Activated naive CD8-positive, alpha-beta T cell treated with anti-CD3 and anti-CD28 coated beads, Interleukin-2, amount 10 ng/mL, durations not matched to agents 7 days and 5 days (primary cell): ENCODE measurements around the gene STAM. TPM values are rescaled to one million over a fixed set of nuclear protein-coding genes. Genes with fewer than 3 reads are reported as not detected.

Source experiments
- ATAC-seq: fragments of 150-1000 bp; cut with Tn5 transposase; one replicate; pipeline ENCODE4 v1.10.0; 2021; ENCODE audit warnings: low read depth, moderate library complexity
- POLR2A ChIA-PET: fragments of 350-600 bp; sonication (Branson Sonifier 250); formaldehyde crosslinking; loops from one replicate; lab custom pipeline; 2021; ENCODE audit warnings: antibody characterized with exemption; lab: Charles Lee
- DNase-seq: peaks from one replicate; pipeline ENCODE4 v3.0.0; 2021
- H3K27ac Mint-ChIP-seq: one replicate; pipeline ENCODE4 v1.8.0; 2022; ENCODE audit warnings: mild to moderate bottlenecking, mixed read lengths
- H3K27me3 Mint-ChIP-seq: one replicate; pipeline ENCODE4 v1.8.0; 2022; ENCODE audit warnings: mild to moderate bottlenecking, moderate library complexity, mixed read lengths
- H3K36me3 Mint-ChIP-seq: one replicate; pipeline ENCODE4 v1.8.0; 2021; ENCODE audit warnings: mild to moderate bottlenecking, mixed read lengths
- H3K4me1 Mint-ChIP-seq: one replicate; pipeline ENCODE4 v1.8.0; 2021; ENCODE audit warnings: mixed read lengths
- H3K4me3 Mint-ChIP-seq: one replicate; pipeline ENCODE4 v1.8.0; 2022; ENCODE audit warnings: mild to moderate bottlenecking, moderate library complexity, mixed read lengths
- H3K9me3 Mint-ChIP-seq: one replicate; pipeline ENCODE4 v1.8.0; 2021; ENCODE audit warnings: mixed read lengths
- total RNA-seq, 2 experiments: library from RNA; stranded (reverse); gene quantifications; one replicate each; pipeline ENCODE4 v1.2.3, GENCODE V29; 2021

The STAM gene
- total RNA-seq, 2 experiments from 2014 or later, result 20.0 to 23.1 TPM

DNA sequence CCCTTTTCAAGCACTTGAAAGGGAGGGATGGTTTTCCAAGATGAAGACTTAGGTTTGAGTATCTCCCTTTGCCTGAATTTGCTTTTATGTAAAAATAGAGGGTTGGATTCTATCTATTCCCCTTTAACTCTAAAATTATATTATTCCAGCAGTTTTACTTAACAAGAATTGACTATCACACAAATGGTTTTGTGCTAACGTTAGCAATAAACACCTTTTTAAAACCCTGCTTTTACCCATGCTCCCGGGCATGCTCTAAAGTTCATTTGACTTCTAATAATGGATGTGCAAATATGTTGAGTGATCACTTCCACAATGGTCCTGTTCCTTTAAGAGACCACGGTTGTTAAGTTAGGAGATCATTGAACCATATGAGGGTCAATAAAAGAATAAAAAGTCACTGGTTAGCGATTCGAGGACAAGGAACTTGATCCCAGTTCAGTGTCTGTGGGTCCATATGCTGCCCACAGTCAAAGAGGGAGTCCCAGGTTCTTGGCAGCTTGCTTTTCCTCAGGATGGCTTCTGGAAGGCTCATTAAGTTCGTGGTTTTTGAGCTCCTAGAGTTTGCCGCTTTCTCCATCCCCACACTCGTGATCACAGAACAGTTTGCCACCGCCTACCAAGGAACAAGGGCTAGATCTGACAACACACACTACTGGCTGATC, 108.0 kb downstream of the STAM start, which contains the start of gene TMEM236:
Gene TMEM236, plus strand, starts transcription at position 421 of the 665 bp plus-strand sequence. Its CDS starts 95 bp downstream, at position 516.
- no peak for ATAC-seq
- POLR2A ChIA-PET, result no interaction called here
- no peaks in the 10 kb centered on the region for H3K9me3 Mint-ChIP-seq
- H3K27me3 Mint-ChIP-seq, result peaks cover 2% of the 10 kb centered on the region
- no peak within 1 kb of the TSS for H3K27ac Mint-ChIP-seq
- H3K4me1 Mint-ChIP-seq, result peaks cover 7% of the 10 kb centered on the region
- no peaks in the 10 kb centered on the region for H3K36me3 Mint-ChIP-seq
- no peak for DNase-seq
- no peak within 1 kb of the TSS for H3K4me3 Mint-ChIP-seq

DNA sequence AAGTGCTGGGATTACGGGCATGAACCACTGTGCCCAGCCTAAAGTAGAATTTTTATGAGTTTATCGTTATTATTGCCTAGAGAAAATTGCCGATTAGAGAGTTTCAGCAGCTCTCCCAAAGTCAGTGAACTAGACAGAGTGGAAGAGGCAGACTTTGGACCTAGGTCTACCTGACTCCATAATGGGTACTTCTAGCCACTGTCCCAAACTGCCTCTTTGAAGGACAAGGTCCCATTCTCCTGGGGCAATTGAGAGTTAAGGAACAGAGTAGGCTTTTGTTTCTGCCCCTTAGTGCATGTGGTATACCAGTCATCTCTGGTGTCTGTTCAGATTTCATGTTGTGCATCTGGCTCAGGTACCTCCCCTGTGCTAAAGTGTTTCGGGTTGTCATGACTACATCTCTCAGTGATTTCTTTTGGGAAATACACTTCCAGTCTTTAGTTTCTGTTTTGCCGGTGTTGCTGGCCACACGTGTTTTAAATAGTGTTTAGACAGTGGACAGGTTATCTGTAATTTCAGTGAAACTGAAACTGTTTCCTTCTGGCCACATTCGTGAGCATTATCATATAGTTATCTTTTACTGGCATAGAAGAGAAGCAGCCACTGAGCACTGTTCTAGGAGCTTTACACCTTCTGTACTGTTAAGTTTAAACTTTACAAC, 112.7 kb downstream of the STAM start:
- peaks cover 2% of the 10 kb centered on the region for H3K27me3 Mint-ChIP-seq
- peak overlapping the region; percentile 49 for H3K4me3 Mint-ChIP-seq
- DNase-seq (no peak), ATAC-seq (peak; percentile 50)
- no peaks in the 10 kb centered on the region for H3K36me3 Mint-ChIP-seq
- POLR2A ChIA-PET, result interaction anchor here (0.7 kb wide), 1 partner anchor 113 kb away, joined by 3 read pairs; the partner anchor contains the start of gene STAM
- peak overlapping the region; percentile 15 for H3K27ac Mint-ChIP-seq
- peaks cover 11% of the 10 kb centered on the region for H3K4me1 Mint-ChIP-seq
- no peaks in the 10 kb centered on the region for H3K9me3 Mint-ChIP-seq

DNA sequence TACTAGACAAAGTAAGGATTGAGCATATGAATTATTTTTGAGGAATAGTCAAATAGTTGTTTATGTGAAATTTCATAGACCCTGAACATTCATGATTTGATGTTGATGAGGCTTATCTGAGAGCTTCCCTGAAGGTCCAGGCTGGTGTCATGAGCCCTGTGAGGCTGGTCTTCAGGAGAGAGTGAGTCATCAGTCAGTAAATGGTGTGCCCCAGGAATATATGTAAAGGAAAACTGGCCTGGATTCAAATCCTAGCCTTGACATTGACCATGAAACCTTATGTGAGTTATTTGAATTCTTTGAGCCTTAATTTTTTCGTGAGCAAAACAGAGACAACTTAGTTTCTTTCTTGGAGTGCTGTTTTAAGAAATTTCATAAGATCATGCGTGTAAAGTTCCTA, 114.2 kb downstream of the STAM start:
- DNase-seq, result no peak
- no peak overlapping the region for H3K4me3 Mint-ChIP-seq
- H3K27me3 Mint-ChIP-seq, result peaks cover 1% of the 10 kb centered on the region
- POLR2A ChIA-PET, result no interaction called here
- H3K36me3 Mint-ChIP-seq, result no peaks in the 10 kb centered on the region
- H3K4me1 Mint-ChIP-seq, result peaks cover 11% of the 10 kb centered on the region
- H3K9me3 Mint-ChIP-seq, result no peaks in the 10 kb centered on the region
- ATAC-seq, result no peak
- no peak overlapping the region for H3K27ac Mint-ChIP-seq

DNA sequence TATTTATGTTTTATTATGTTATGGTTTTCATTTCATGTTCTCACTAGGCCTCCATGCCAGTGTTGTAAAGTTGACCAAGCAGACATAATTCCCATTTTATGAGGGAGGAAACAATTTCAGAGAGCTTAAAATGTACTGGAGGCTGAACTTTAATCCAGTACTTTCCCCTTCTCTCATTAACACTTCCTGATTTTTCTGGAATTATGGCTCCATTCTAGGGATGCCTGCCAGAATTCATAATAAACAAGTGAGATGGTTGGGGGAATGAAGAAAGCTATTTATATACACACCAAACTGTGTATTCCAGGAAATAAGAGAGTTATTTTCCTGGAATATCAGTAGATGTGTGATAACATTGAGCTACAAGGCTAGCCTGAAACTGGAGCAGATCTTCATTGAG, 114.9 kb downstream of the STAM start:
- DNase-seq (no peak), ATAC-seq (no peak)
- POLR2A ChIA-PET, result no interaction called here
- H3K9me3 Mint-ChIP-seq, result no peaks in the 10 kb centered on the region
- H3K27ac Mint-ChIP-seq, result no peak overlapping the region
- no peaks in the 10 kb centered on the region for H3K27me3 Mint-ChIP-seq
- no peaks in the 10 kb centered on the region for H3K36me3 Mint-ChIP-seq
- H3K4me1 Mint-ChIP-seq, result peaks cover 11% of the 10 kb centered on the region
- no peak overlapping the region for H3K4me3 Mint-ChIP-seq

DNA sequence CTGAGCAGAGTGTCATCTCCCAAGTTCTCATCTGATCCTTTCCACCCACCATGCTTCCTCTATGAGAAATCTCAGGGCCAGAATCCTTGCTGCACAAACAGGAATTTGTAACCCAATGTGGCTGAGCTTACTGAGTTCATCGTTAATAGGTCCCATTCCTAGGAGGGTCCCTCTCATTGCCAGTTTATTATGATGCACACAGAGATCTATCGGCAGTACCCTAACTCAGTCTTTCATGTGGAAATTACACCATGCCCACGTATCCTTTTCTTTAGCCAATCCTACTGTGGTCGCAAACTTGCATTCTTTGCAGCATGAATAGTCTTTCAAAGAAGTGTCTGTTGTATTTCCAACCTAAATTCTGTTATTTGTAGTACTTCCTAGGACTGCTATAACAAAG, 120.2 kb downstream of the STAM start:
- DNase-seq (no peak), ATAC-seq (no peak)
- Mint-ChIP-seq H3K36me3 (no peaks in the 10 kb centered on the region), H3K27ac (no peak overlapping the region), H3K9me3 (no peaks in the 10 kb centered on the region), H3K4me1 (peaks cover under 1% of the 10 kb centered on the region), H3K4me3 (no peak overlapping the region), H3K27me3 (no peaks in the 10 kb centered on the region)
- POLR2A ChIA-PET, result no interaction called here

DNA sequence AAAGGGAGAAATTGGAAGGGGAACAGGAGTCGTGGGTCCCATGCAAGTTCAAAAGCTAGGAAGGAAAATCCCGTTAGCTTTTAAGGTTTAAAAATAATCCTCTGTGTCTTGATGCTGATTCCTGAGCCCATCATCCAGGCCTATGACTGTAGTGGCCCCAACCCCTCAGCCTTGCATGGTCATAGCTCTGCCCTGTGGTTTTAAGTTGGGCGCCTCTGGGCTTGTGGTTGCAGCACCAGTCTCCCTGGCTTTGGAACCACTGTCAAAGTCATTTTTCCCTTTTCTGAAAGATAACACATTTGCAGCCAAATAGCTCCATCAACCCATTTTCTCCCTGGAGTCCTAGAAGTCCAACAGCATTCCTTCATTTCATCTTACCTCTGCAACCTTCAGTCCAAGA, 121.7 kb downstream of the STAM start:
- no peaks in the 10 kb centered on the region for H3K4me1 Mint-ChIP-seq
- POLR2A ChIA-PET, result no interaction called here
- no peak overlapping the region for H3K27ac Mint-ChIP-seq
- H3K4me3 Mint-ChIP-seq, result no peak overlapping the region
- no peaks in the 10 kb centered on the region for H3K36me3 Mint-ChIP-seq
- ATAC-seq (no peak), DNase-seq (no peak)
- no peaks in the 10 kb centered on the region for H3K27me3 Mint-ChIP-seq
- no peaks in the 10 kb centered on the region for H3K9me3 Mint-ChIP-seq

Other genes with a start within 250 kb of the STAM start
- gene ST8SIA6, start 189.6 kb upstream of the STAM start, total RNA-seq, result under 1 TPM; 0.34 to 0.61 TPM
- under 1 TPM; 0.61 to 0.88 TPM for gene HACD1, start 26.8 kb upstream of the STAM start, total RNA-seq
- under 1 TPM; 0.08 to 0.11 TPM for gene TMEM236, start 108.0 kb downstream of the STAM start, total RNA-seq
- gene MRC1, start 165.2 kb downstream of the STAM start, total RNA-seq, result 1 to 10 TPM; 1.5 to 1.7 TPM